GM19395 (cell line): Measurements from ENCODE around the gene KPNB1.

Source experiments
- ATAC-seq: cut with Tn5 transposase; IDR thresholded peaks from one replicate; pipeline ENCODE4 v1.9.1; 2021; ENCODE audit warnings: mild to moderate bottlenecking, moderate library complexity; ENCODE audit not compliant: unreplicated experiment

Gene KPNB1

DNA sequence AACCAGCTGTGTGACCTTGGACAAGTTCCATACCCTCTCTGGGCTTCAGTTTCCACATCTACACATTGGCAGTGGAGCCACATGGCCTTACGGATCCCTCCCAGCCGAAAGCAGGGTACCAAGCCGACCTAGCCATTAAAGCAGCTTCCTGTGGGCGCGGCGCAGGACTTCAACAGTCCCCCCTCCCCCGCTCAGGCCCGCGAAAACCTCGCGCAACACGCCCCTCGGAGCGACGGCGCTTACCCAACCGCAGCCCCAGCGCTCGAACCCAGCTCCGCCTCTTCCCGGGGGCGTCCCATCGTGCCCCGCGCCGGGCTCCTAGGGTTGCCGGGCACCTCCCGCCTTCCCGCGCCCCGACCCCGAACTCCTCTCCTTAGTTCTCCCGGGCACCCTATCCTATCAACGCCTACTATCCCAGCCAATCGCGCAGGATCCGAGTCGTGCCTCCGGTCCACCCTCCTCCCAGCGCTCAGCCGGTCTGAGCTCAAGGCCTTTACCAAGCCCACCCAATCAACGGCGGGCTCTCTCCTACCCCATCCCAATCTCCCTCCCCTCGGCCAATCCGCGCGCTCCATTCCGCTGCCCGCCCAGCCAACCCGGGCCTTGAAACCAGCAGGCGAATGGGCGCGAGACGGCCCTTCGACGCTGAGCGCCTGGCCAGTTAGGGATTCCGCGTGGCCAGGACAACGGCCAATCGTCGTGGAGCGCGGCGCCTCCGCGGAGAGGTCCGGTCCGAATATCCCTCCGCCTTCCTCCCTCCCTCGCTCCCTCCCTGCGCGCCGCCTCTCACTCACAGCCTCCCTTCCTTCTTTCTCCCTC, at the start of gene KPNB1:
Gene KPNB1 (plus strand): TSS at position 767 of the 819 bp plus-strand sequence. CDS start 326 bp downstream, outside the sequence.
- ATAC-seq: peak; percentile 87

DNA sequence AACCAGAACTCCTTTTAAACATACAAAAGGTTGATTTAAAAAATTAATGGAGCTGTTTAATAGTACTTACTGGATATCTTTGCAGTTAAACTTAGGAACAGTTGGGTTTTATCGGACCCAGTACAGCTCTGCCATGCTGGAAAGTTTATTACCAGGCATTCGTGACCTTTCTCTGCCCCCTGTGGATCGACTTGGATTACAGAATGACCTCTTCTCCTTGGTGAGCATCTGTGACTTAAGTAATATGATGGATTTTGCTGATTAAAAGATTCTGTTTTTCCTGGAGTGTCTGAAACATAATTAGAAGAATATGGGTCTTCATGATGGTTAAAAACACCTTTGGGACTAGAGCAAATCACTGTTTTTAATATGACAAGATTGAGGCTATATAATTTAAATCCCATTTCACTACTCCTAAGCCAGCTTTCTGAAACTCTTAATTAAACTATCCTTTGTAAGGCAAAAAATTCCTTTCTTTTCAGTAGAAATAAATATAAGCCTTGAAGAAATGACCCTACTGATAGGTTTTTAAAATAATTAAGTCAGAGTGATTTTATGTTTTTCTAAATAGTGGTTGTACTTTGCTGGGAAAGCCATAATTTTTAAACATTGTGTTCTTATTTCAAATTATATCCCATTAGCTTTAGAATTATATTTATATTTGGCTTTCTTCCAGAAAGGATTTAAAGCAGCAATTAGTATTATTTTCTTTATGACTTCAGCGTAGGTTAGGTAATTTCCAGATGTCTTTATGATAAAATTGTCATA, 45.7 kb upstream of the KPNB1 start:
- ATAC-seq: no peak

DNA sequence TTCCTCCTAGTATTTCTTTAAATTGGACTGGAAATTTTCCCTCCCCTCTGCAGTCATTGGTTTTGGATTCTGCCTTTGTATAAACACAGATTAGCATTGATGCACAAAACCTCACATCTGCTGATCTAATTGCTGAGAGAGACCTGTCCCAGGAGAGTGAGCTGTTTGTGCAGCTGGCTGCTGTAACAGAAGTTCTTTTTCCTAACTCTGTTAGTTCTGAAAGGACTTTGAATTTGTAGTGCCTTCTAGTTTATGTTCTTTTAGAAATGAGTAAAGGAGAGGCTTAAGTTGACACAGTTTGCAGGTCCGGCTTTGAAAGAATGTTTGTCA, 45.2 kb upstream of the KPNB1 start:
- ATAC-seq: no peak

GRCh38 chr17:47605011-47605410, 44.7 kb upstream of the KPNB1 start:
- ATAC-seq: no peak

DNA sequence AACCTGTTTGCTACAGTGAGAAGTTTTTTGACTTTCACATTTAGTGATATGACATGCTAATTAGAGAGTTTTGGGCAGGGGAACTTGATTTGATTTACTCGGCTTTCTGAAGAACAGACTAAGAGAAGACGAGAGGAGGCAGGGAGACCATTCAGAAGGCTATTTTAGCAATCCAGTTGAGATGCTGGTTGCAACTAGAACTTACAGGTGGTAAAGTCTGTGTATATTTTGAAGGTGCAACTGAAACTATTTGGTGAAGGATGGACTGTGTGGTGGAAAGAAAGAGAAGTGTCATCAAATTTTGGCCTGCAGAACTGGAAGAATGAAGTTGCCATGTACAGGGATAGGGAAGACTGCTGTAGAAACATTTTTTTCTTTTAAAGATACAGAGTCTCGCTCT, 42.2 kb upstream of the KPNB1 start:
- ATAC-seq: no peak

DNA sequence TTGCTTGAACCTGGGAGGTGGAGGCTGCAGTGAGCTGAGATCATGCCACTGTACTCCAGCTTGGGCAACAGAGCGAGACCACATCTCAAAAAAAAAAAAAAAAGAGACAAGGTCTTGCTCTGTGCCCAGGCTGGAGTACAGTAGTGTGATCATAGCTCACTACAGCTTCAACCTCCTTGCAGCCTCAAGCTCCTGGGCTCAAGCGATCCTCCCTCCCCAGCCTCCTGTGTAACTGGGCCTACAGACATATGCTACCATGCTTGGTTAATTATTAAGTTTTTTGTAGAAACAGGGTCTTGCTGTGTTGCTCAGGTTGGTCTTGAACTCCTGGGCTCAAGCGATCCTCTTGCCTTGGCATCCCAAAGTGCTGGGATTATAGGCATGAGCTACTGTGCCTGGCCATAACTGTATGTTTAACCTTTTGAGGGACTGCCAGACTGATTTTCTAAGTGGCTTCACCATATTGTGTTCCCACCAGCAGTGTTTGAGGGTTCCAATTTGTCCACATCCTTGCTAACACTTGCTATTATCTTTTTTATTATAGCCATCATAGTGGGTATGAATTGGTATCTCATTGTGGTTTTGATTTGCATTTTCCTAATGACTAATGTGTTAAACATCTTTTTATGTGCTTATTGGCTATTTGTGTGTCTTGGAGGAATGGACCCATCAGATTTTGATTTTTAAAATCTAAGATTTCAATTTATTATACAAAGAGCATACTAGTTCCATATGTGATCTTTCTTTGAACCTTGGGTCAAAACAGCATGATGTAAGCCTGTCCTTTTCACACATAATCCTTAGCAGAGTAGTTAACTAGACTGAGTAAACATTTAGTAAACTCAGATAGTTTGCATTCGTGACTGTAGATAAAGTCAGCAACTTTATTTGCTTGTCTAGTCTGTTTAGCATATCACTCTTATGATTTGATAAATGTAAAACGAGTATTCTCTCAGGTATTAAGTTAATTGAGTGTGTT, 38.1 kb upstream of the KPNB1 start:
- ATAC-seq: no peak

DNA sequence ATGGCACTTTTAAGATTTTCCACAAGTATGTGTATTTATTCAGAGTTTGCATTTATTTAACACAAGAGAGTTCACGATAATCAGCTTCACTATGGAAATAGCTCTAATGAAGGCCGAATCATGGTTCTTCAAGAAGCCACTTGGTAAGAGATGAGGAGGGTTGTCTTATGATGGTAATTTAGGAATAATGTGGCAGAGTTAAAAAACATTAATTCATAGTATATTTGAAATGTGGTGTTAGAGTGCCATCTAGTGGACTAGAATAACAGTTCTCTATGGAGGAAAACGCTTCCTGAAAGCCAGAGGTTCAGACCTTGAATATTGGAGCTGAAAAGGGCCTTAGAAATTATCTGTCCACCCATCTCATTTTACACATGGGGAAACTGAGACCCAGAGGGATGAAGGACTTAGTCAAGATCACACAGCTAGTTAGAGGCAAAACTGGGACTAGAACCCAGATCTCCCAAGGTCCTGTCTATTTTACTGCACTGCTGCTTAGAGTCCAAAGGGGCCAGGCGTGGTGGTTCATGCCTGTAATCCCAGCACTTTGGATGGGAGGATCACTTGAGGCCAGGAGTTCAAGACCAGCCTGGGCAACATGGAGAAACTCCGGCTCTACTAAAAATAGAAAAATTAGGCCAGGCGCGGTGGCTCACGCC, 33.8 kb upstream of the KPNB1 start:
- ATAC-seq: no peak

- no peak for ATAC-seq
These were observed 31.3 kb upstream of the KPNB1 start for GRCh38 chr17:47618410-47618809.

- no peak for ATAC-seq
These were observed 29.0 kb upstream of the KPNB1 start for GRCh38 chr17:47620503-47621245.

GRCh38 chr17:47621293-47622179, 28.2 kb upstream of the KPNB1 start:
- no peak for ATAC-seq

DNA sequence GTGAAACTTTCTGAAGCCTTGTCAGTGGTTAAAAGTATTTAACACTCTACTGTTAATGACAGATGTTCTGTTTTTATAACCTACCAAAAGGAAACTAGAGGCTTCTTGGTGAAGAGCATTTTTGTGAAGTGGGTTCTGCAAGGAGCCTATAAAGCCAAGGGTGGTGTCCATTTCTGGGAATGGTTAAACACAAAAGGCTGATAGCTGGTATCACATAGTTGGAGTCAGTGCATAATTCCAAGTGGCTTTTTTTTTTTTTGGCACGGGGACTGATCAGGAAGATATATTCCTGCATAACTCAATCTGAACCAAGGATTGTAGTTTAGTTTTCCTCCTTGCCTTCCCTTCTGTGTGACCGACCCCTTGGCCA, 27.6 kb upstream of the KPNB1 start:
- no peak for ATAC-seq

GRCh38 chr17:47624727-47625068, 25.0 kb upstream of the KPNB1 start:
- no peak for ATAC-seq

DNA sequence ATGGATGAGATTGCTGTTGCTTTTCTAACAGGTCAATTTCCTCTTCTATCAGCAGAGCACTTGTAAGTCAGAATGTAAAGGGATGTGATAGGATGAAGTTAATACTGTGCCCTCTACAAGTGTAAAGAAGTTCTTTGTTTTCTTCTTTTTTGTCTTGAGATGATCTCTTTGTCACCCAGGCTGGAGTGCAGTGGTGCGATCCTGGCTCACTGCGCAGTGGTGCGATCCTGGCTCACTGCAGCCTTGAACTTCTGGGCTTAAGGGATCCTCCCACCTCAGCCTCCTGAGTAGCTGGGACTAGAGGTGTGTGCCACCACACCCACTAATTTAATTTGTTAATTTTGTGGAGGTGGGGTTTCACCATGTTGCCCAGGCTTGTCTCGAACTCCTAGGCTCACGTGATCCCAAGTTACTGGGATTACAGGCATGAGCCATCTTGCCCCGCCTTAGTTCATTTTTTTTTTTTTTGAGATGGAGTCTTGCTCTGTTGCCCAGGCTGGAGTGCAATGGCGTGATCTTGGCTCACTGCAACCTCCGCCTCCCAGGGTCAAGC, 21.6 kb upstream of the KPNB1 start:
- no peak for ATAC-seq

DNA sequence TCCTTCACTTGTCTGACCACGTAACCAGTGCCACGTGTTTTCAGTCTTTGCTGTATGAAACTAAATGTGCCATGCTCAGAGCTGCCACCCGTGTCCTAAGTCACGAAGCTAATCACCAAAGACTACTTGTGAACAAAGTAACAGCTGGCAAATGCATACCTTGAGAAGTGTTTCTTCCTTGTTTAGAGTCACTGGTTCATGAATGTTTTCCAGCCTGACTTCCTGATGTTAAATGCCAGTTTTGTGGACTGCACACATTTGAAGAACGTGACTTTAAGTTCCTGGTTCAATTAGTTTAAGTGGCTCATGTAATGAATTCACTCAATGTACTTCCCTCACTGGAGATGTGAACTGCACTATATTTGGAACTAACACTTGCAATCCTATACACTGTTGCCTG, 19.9 kb upstream of the KPNB1 start:
- ATAC-seq: no peak

DNA sequence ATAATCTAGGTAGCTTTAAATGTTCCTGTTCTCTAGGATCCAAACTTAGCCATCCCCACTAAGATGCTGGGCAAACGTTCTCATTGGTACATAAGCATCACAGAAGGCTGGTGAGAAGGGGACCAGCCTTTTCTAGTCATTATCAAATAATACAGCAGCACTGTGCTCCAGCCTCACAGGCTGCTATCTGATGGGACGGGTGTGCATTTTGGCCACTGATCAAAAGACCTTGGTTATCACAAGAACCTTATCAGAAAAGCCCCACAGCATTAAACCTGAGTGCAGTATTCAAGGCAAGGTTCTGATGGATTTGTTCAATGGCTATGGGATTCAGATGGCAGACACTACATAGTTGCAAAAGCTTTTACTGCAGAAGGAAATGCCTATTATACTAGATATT, 19.1 kb upstream of the KPNB1 start:
- ATAC-seq: no peak

DNA sequence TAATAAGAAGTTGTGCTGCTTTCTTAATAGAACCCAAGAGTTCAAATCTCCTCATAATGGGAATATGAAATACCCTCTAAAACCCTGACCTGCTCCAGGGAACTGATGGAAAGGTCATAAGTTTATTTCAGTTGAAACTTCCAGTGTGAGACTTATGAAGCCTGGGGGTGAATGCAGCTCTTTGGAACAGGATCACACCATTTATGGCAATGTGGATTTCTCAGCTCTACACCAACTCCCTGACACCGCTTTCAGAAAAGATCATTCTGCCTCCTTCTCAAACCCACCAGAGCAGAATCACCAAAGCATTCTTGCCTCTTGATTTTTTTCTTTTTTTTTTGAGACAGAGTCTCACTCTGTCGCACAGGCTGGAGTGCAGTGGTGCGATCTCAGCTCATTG, 16.7 kb upstream of the KPNB1 start:
- no peak for ATAC-seq

DNA sequence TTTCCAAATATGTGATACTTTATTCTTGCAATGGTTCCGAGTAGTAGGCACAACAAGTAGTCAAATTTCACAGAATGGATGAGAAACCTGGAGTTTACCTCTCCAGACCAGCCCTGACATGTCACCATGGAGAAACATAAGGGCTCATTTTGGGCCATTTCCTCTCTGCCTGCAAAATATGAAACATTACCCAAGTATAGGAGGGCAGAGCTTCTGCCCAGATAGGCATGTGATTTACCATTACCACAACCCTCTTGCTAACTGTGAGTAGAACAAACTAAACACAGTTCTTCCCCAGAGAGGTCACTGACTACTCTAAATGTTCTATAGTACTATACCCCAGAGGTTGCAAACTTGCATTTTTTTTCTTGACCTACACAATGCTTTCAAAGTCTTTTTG, 15.7 kb upstream of the KPNB1 start:
- ATAC-seq: no peak

DNA sequence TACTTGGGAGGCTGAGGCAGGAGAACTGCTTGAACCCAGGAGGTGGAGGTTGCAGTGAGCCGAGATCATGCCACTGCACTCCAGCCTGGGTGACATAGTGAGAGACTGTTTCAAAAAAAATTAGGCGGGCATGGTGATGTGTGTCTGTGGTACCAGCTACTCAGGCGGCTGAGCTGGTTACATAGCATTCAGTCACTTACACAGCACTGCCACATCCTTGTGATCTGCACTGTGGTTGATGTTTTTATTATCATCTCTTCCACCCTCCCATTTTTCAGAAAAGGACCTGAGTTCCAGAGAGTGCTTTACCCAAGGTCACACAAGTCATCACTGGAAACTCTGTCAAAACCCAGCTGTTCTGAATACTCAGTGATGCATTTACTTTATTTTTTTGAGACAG, 14.8 kb upstream of the KPNB1 start:
- ATAC-seq: no peak

- no peak for ATAC-seq
These were observed 14.0 kb upstream of the KPNB1 start for GRCh38 chr17:47635734-47636133.
